Adrenal gland (tissue), 5 donors: ENCODE results near the gene QPCT.

Experiments
- CTCF ChIP-seq, 6 experiments: fragments of 450-650 bp in 4 of 6; fragments of 200-600 bp in 2 of 6; sonication (generic) in 1 of 6; IDR thresholded peaks; 1 replicate in 5 of 6; 2 replicates in 1 of 6; pipeline versions ENCODE4 v1.5.1 to v1.8.0; 2016 to 2021; ENCODE audit warnings: antibody characterized with exemption in 6 of 6, mild to moderate bottlenecking in 2 of 6, moderate library complexity in 1 of 6
- POLR2A ChIP-seq, 2 donors: fragments of 450-650 bp; IDR thresholded peaks; one replicate each; pipeline ENCODE4 v1.6.1; 2017; ENCODE audit warnings: antibody characterized with exemption in 2 of 2, mild to moderate bottlenecking in 2 of 2, moderate library complexity in 1 of 2
- donor health status: DM: no; HTN: no; CAD: no.

GRCh38 chr2:37375741-37376288 lies 31.4 kb downstream of the QPCT start:
- TF ChIP-seq CTCF (IDR thresholded peaks at IDR 0.05) = no peak
- no peak for TF ChIP-seq POLR2A (IDR thresholded peaks at IDR 0.05)
